Anterior cingulate cortex (tissue), 58 donors: Measurements from ENCODE around the gene TCERG1L.

ENCODE experiments used
- DNase-seq, 58 donors: peaks; one replicate each; lab custom pipeline; 2025; lab: John Stamatoyannopoulos, UW

The TCERG1L gene

DNA sequence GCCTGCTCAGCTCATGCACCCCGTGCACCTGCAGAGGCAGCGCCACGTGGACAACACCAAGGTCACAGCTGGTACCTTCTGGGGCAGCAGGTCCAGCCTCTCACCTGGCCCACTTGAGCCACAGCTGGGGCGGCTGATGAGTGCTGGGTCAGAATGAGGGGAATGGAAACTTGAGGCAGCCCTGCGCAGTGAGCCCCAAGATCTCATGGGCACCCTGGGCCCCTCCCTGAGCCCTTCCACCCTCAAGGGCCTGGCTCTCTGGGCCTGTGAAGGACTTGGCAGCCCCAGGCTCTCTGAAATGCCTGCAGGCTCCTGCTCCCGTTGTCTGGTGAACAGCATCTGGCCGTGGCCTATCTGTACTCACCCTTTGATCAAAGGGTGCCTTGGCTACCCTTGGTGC, 112.7 kb downstream of the TCERG1L start:
- DNase-seq = no peak

DNA sequence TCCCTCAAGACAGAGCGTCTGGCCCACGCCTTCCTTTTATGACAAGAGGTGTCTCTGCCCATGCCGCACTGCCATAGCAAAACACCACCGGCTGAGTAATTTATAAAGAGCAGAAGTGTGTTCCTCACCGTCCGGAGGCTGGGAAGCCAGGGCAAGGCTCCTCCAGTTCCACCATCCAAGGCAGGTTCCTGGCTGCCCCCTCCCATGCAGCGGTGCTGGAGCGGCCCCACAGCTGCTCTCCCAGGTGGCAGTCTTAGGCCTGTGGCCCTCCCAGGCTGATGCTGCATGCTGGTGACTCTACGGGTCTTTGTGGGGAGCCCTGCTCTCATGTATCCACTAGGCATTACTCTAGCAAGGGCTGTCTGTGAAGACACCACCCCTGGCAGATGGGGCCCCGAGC, 113.1 kb downstream of the TCERG1L start:
- no peak for DNase-seq

DNA sequence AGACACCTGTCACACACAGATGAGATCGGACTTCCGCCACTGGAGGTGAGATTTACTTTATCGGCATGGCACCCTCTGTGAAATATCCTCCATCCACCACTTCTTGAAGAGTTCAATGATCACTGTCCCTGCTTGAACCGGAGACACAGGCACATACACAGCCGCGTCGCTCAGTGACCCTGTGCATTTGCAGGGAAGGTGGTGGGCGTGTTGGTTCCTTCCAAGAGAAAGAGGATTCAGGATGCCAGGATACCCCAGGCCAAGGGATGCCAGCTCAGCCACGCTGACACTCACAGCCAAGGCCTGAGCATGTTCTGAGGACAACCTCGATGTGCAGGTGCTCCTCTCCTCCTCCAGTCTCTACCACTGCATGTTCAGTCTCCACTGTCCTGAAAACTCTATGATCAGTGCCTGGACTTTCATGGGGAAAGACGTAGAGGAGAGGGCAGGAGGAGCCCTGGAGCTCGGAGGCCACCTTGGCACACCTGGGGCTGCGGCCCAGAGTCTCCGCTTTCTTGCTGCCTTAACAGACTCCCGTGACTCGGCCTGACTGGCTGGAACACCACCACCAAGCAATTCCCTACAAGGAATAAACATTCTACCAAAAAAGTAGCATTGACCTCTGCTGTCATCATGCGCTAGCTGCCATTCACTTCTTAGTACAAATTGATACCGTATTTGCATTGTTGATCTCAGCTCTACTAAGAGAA, 115.2 kb downstream of the TCERG1L start:
- no peak for DNase-seq

DNA sequence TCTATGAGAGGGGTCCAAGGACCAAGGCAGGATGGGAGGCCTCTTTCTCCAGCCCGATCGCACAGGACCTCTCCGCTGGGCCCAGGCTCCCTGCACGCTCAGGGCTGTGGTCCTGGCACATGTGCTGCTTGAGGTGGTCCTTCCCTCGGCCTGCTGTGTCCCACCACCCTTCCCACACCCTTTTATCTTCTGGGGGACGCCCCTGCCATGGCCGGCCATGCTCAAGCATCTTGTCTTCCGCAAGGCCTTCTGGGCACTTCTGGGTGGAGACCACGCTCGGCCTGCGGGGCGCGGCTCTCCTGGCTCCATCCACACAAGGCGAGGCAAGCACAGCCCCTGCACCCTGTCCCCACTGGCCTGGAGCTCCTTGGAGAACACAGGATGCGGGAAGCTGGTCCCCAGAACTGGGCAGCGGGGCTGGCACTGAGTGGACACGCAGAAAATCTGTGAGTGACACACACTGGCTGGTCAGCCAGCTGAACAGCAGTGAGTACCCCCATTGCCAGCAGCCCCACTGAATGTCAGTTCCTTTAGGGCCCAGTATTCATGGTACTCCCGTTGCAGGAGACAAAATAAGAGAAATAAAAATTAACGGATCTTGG, 115.9 kb downstream of the TCERG1L start:
- DNase-seq = no peak

DNA sequence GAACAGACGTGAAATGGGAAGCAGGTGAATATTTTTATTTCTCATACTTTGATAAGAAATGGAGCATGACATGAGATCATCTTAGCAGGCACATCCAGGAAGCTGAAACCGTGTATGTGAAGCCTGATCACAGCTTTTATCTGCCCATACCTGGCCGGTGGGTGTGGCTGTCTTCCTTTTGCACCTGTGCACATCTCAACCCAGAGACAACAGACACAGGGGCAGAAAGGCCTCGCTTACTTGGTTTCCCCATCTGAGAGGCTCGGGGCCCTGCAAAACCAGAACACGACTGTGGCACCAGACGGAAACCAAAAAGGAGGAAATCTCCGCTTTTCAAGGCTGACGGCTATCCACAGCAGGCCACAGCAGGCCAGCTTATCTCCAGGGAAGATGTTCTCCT, 116.4 kb downstream of the TCERG1L start:
- no peak for DNase-seq

DNA sequence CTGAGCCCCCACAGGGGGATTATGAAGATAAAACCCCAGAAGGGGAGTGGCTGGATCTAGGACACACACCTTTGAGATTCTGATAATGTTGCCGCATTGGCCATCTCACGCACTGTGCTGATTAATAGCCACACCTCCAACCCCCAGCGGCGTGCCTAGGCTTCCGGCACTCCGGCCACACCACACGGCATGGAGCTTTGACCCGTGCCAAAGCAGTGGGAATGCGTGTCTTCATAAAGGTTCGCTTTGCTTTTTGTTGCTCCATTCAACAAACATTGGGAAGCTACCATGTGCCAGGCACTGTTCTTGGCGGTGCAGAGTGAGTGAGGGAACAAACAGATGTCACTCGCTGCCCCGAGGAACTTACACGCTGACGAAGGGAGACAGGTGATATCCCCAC, 117.6 kb downstream of the TCERG1L start:
- DNase-seq = no peak

DNA sequence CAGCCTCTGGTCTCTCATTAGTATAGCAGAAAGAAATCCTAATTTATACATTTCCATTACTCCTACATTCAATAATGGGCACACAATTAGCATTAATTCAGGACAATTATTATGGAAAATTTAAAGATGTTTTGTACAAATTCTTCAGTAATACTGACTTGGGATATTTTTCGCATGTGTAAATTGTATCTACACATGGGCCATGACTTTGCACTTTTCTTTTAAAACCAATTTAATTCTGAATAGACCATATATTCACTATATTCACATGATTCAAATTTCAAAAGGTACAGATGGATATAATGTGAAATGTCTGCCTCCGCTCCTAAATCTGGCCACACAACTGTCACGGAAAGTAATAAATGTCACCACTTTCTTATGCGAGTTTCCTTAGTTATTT, 123.0 kb downstream of the TCERG1L start:
- no peak for DNase-seq

DNA sequence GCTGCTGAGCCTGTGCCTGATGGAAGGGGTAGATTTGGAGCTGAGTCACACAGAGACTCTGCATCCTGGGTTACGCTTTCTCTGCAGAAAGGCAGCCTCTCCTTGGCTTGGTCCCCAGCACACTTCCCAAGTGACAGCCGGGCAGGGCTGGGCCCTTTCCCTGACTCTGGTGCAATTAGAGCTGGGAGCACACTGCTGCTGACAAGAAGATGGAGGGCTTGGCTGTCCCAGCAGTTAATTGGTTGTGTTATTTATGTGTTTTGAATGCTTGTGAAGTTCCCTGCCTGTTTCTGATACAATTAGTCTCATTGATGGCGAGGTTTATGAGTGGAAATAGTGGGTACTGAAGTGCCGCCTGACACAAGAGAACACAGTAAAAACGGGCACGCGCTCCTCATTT, 123.6 kb downstream of the TCERG1L start:
- peak in 20 of 58 donors; percentile 5 to 56 (median 19) for DNase-seq

DNA sequence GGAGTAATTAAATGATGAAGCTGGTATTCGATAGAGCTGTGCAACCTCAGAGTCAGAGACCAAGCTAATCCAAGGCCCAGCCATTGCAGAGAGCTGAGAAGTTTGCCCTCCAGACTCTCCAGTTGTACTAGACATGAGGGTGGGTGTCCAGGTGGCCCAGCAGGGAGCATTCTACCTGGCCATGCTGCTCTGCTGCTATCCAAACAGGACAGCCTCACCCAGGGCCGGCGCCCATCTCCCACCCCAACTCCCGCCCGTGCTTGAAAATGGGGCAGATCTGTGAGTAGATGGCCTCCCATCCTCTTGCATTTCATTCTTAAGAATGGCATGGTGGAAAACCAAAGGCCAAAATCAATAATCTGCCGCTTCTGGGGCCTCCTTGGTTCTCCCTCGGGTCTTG, 124.2 kb downstream of the TCERG1L start:
- DNase-seq = no peak

DNA sequence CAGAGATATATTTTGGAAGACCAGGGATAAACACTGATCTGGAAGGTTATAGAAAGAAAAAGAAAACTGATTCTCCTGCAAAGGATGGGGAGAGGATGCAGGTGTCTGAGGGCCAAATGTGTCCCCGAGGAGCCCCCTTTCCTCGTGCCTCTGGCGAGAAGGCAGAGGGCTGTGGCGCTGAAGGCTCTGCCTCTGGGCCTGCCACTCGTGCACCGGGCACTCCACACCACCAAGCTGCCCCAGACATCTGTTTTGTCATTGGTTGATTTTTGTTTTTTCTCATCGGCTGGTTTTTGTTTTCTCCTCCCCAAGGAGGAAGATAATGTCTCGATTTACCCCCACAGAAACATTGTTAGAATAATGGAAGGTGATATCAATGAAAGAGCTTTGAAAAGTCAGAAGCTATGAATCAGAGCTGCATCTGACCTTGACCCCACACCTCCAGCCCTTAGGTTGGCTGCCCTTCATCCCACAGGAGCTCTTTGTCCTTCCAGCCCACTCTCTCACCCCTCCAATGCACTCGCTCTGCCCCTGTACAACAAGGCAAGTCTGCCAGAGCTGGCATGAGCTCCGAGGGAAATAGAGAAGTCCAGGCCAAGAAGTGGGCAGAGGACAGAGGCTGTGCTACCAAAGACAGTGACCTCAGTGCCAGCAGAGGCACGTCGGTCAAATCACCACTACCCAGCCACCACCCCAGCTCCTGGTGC, 124.8 kb downstream of the TCERG1L start:
- DNase-seq = no peak

DNA sequence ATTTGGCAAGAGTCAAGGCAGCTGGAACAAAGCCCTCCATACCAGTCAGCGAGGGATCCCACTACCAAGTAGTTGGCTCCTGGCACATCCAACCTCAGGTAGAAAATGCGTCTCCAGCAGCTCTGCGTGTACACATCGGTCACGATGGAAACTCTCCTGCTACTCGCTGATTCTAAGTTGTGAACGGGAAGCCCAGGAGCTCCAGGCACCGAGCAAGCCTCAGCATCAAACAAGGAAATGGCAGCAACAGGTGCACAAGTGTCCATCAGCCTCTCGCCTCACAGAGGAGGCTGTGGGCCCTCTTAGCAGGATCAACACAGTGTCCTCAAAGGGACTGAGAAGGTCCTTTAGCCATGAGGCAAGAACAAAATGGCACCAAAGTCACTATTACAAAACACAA, 127.0 kb downstream of the TCERG1L start:
- DNase-seq = no peak

DNA sequence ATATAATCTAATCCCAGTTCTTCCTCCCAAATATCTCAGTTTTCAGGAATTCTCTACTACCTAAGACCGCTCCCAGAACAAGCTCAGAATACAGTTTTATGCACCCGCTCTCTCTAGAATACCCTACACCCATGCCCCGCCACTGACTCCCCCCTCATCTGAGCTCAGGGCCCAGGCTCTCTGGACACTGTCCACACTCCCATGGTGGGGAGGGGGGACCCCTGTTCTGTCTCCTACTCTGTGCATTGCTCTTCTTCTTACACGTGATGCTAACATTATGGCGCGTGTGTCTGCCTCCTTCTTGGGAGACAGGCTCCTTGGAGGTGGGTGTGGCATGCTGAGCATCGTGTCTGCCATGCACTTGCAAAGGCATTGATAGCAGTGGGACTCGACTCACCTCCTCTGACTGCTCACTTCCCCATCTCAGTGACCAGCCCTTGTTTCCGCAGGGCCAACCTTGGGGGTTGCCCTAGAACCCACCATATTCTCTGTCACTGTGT, 127.9 kb downstream of the TCERG1L start:
- DNase-seq = no peak

DNA sequence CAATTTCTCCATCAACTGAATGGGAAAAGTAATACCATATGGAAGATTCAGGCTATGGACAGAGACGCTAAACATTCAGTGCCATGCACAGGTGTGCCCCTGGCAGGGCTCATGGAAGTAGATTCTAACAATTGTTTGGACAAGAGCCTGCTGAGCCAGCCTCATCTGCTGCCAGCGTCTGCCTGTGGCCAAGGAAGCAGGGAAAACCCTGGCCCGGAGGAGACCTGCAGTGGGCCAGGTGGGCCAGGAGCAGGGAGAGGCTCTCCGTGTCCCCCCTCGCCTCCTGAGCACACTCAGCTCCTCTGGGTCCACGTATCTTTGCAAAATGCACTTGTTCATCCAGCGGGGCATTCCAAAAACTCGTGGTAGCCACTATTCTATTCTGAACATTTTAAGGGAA, 130.1 kb downstream of the TCERG1L start:
- DNase-seq = no peak

DNA sequence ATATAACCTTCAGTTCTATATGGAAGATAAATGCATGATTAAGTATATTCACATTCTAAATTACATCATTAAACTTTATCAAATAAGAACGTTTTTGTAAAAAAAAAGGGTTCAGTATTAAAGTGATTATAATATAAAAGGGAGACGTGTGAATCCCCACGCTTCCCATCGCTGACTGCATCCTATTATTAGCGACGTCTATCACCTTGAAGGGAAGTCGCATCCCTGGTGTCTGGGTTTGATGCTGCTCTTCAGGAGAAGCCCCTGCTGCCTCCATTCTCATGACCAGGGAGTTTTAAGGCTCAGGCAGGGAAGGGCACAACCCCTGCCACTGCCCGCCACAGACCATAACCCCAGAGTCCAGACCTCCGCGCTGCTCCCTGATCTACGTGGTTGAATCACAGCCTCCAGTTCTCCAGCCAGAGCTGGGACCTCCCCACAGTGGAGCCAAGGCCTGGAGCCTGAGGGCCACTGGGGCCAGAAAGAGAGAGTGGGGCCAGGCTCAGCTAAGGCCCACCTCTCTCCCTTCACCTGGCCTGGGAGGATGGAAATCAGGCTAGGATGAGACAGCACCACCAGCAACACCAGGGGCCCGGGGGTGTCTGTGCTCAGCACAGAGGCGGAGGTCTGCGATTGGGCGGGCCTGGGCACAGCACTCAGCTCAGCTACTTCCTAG, 130.6 kb downstream of the TCERG1L start:
- DNase-seq = no peak

DNA sequence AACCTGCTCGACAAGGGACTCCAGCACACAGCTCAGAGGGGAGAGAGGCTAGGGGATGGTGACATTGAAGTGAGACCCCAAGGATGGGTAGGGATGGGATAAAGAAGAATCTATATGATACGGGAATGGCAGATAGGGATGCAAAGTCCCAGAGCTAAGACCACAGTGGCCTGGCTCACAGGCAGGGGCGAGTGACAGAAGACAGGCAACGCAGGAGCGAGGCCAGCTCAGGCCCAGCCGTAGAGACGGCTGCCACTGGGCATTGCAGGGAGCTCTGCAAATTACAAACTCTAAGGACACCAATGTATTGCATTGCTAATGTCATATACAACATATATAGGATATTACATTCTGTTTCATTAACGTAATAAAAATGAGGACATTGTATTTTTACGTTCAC, 131.4 kb downstream of the TCERG1L start:
- DNase-seq = no peak

DNA sequence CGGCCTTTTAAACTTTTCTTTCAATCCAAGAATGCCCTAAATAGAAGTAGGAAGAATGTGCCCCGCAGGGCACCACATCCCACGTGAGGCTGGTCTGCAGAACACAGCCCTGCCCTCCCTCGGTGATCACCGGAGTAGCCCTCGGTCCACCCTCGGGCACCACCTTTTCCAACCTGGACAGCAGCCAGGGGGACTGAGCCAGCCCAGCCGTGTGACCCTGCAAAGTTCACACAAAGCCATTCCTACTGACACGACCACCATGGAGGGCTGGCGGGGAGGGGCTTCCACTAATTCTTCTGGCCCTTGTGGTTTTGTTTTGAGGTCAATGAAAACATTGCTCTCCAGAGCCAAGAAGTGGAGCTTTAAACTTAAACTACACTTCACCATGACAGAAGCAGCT, 132.2 kb downstream of the TCERG1L start:
- no peak for DNase-seq

DNA sequence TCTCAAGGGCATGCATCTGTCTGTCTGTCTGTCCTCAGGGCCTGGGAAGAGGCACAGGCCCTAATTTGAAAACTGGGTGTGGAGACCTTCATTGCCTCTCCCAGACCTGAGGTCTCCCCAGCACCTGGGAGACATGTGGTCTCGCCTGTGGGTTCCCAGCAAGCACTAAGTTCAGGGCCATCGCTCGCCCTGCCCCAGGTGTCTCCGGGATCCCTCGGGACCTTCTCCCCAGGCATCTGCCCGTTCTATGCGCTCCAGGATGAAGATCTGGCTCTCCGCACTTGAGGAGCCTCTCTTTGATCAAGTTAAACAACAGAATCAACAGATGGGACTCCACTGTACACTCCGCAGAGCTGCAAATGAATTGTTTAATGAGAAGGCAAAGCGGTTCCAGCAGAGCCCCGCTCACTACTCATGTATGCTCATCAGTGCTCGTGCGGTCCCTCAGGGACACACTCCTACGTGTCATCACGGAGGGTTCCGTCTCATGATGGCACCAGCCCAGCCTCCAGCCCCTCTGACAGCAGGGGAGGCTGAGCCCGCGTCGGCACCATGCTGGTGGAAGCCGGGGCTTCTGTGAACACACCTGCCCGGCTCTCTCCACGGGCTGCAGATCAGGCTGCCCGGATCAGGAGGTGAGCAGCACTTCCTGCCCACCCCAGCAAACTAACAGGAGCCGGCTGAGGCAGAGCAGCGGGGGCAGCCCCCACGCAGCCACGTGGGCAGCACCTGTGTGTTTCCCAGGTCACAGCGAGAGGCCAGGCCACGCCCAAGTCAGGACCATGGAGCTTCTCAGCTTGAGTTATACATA, 132.8 kb downstream of the TCERG1L start:
- no peak for DNase-seq

DNA sequence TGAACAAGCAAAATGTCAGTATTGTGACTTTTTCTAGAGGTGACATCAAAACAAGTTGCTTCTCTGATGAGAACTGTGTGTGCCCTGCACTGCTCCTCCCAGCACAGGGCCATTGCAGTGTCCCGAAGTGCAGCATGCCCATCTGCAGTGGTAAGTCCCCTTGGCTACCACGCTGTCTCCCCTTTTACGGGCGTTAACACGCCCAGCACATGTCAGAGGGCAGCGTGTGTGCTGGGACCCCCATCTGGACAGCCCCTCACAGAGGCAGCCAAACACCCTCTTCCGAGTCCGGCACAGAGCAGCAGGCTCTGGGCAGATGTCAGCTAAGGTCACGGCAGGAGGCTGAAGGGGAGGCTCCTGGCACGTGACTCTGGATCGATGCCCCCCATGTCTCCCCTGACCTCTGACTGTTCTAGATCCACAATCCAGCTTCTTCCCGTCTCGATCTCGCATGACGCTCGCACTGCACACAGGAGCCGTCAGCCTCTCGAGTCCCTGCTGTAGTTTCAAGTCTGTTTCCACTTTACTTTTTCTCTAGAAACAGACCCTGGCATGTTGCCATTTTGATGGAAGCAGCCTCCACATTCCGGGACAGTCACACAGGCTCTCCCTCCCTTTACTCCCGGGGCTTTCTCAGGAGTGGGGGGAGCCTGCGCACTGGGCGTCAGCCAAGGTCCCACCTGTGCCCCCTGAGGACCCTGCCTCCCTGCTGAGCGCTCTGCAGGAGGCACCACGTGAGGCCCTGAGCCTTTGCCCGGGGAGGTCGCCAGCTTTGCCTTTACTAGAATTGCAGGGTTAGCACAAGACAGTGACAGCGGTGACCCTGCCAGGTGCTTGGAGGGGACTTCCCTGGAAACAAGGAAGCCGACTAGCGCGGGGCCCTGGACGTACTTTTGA, 133.8 kb downstream of the TCERG1L start:
- no peak for DNase-seq

DNA sequence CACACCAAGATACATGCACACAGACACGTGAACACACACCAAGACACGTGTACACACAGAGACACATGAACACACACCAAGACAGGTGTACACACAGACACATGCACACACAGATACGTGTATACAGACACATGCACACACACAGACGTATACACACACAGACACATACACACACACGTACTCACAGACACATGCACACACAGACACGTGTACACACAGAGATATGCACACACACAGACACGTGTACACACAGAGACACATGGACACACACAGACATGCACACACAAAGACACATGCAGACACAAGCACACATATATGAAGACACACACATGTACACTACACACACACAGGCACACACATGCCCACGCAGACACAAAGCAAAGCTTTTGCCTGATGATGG, 134.6 kb downstream of the TCERG1L start:
- no peak for DNase-seq
